Measurements from ENCODE around the gene TSPAN14.
"Not testable (repeated sequence)": the region's sequence is repeated elsewhere in the genome, so short reads cannot be mapped to it uniquely, and the experiment has no call there.

Gene TSPAN14

DNA sequence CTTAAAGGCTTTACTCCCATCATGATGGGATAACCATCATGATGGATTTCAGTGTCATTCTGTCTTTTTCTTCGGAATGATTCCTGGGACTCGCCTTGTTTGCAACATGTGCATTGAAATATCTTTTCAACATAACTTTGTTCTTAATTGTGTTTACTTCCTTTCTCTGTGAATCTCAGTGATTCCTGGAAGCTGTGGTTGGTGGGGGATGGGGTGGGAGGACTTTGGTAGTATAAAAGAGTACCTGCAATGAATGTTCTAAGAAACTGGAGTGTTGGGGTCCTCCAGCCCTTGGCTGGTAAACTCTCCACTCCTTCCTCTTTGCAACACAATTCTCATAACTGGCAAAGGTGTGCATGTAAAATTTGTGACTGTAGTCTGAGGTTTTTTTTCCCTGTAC lies 72.1 kb downstream of the TSPAN14 start:
- no peaks in the 10 kb centered on the region for H3K9me3 ChIP-seq (ENCODE audit: low read depth, low read length)
- TF ChIP-seq POLR2AphosphoS5 (IDR thresholded peaks at IDR 0.05; ENCODE audit: borderline replicate concordance, low read depth, low read length): no peak
- no peak for TF ChIP-seq FOXP2 (optimal IDR thresholded peaks at IDR 0.05; ENCODE audit: control extremely low read depth, extremely low read length, insufficient read depth)
- H3K4me3 ChIP-seq: no peak overlapping the region
- H3K9ac ChIP-seq (ENCODE audit: insufficient read length): no peak overlapping the region
- H3K36me3 ChIP-seq (ENCODE audit: insufficient read depth, low read length): no peaks in the 10 kb centered on the region
- H3K27ac ChIP-seq: no peak overlapping the region
- no peak for DNase-seq (ENCODE audit: low read depth, low spot score)

- H3K4me3 ChIP-seq: no peak overlapping the region
- no peak overlapping the region for H3K9ac ChIP-seq (ENCODE audit: insufficient read length)
- no peak for DNase-seq (ENCODE audit: low read depth, low spot score)
- no peaks in the 10 kb centered on the region for H3K36me3 ChIP-seq (ENCODE audit: insufficient read depth, low read length)
- H3K27ac ChIP-seq: no peak overlapping the region
- H3K9me3 ChIP-seq (ENCODE audit: low read depth, low read length): no peaks in the 10 kb centered on the region
- TF ChIP-seq FOXP2 (optimal IDR thresholded peaks at IDR 0.05; ENCODE audit: control extremely low read depth, extremely low read length, insufficient read depth) (no peak), EZH2 (IDR thresholded peaks at IDR 0.05) (no peak), POLR2AphosphoS5 (IDR thresholded peaks at IDR 0.05; ENCODE audit: borderline replicate concordance, low read depth, low read length) (no peak)
Measured at GRCh38 chr10:80526742-80527141, 72.6 kb downstream of the TSPAN14 start.

DNA sequence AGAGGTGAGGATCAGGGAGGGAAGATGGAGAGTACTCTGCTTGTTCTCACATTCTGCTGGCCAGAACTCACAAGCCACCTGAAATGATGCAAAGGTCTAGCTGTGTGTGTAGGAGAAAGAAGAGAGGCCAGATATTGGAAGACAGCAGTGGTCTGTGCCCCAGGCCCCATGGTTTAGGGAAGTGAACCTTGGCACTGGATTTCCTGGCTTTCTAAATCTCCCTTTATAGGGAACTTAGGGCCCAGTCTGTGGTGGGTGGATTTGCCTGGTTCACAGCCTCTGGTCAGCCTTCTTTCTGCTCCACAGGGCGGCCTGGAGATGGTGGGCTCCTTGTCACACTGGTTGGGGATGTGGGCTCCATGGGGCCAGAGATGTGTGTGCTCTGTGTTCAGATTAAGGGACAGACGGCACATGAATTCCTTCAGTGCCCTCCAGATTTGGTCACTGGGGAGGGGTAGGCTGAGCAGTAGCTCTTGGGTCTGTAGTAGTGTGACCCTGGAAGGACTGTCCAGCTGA lies 74.1 kb downstream of the TSPAN14 start:
- Histone ChIP-seq H3K9ac (ENCODE audit: insufficient read length) (no peak overlapping the region), H3K4me3 (no peak overlapping the region), H3K36me3 (ENCODE audit: insufficient read depth, low read length) (no peaks in the 10 kb centered on the region), H3K9me3 (ENCODE audit: low read depth, low read length) (no peaks in the 10 kb centered on the region), H3K27ac (no peak overlapping the region)
- no peak for TF ChIP-seq FOXP2 (optimal IDR thresholded peaks at IDR 0.05; ENCODE audit: control extremely low read depth, extremely low read length, insufficient read depth)
- TF ChIP-seq POLR2AphosphoS5 (IDR thresholded peaks at IDR 0.05; ENCODE audit: borderline replicate concordance, low read depth, low read length): no peak
- no peak for TF ChIP-seq EZH2 (IDR thresholded peaks at IDR 0.05)
- DNase-seq (ENCODE audit: low read depth, low spot score): no peak

GRCh38 chr10:80528901-80529300 lies 74.8 kb downstream of the TSPAN14 start:
- no peak overlapping the region for H3K9ac ChIP-seq (ENCODE audit: insufficient read length)
- no peaks in the 10 kb centered on the region for H3K36me3 ChIP-seq (ENCODE audit: insufficient read depth, low read length)
- H3K27ac ChIP-seq: no peak overlapping the region
- no peak for TF ChIP-seq EZH2 (IDR thresholded peaks at IDR 0.05)
- no peak for TF ChIP-seq FOXP2 (optimal IDR thresholded peaks at IDR 0.05; ENCODE audit: control extremely low read depth, extremely low read length, insufficient read depth)
- TF ChIP-seq POLR2AphosphoS5 (IDR thresholded peaks at IDR 0.05; ENCODE audit: borderline replicate concordance, low read depth, low read length): no peak
- no peak overlapping the region for H3K4me3 ChIP-seq
- H3K9me3 ChIP-seq (ENCODE audit: low read depth, low read length): no peaks in the 10 kb centered on the region
- DNase-seq (ENCODE audit: low read depth, low spot score): no peak

DNA sequence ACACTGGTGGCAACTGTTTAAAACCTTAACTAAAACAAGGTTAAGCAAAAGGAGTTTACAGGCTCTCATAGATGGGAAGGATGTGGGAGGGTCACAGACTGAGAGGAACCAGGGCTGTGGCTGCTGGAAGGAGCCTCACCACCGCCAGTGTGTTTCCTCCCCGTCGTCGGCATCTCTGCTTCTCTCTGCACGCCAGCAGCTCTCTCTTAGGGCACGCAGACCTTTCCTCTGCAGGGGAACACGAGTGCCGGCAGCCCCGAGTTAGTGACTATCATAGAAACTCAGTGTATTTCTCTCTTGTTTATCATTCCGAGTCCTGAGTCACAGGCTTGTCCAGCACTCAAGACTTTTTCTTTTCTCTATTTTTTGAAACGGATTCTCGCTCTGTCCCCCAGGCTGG lies 75.5 kb downstream of the TSPAN14 start:
- Histone ChIP-seq H3K9me3 (ENCODE audit: low read depth, low read length) (no peaks in the 10 kb centered on the region), H3K27ac (no peak overlapping the region), H3K36me3 (ENCODE audit: insufficient read depth, low read length) (no peaks in the 10 kb centered on the region), H3K4me3 (no peak overlapping the region), H3K9ac (ENCODE audit: insufficient read length) (no peak overlapping the region)
- DNase-seq (ENCODE audit: low read depth, low spot score): no peak
- TF ChIP-seq POLR2AphosphoS5 (IDR thresholded peaks at IDR 0.05; ENCODE audit: borderline replicate concordance, low read depth, low read length) (no peak), EZH2 (IDR thresholded peaks at IDR 0.05) (no peak), FOXP2 (optimal IDR thresholded peaks at IDR 0.05; ENCODE audit: control extremely low read depth, extremely low read length, insufficient read depth) (no peak)

DNA sequence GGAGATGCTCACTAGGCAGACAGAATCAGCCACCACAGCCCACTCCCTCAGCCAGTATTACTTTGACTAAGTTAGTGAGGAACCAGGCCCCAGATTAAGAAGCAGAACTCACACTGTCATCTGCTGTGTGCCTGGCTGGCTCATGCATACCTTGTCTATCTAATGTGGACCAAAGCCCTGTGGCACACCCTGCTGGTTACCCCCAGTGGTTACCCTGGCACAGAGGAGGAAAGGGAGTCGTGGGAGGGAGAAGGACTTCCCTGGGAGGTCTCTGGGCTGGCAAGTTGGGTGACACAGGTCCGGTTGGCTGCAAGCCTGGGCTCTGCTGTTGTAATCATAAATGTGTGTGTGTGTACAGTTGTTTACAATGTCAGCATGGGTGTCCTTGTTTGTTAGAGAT lies 76.1 kb downstream of the TSPAN14 start:
- Histone ChIP-seq H3K36me3 (ENCODE audit: insufficient read depth, low read length) (no peaks in the 10 kb centered on the region), H3K9me3 (ENCODE audit: low read depth, low read length) (no peaks in the 10 kb centered on the region), H3K9ac (ENCODE audit: insufficient read length) (no peak overlapping the region), H3K27ac (no peak overlapping the region), H3K4me3 (no peak overlapping the region)
- TF ChIP-seq EZH2 (IDR thresholded peaks at IDR 0.05) (no peak), FOXP2 (optimal IDR thresholded peaks at IDR 0.05; ENCODE audit: control extremely low read depth, extremely low read length, insufficient read depth) (no peak), POLR2AphosphoS5 (IDR thresholded peaks at IDR 0.05; ENCODE audit: borderline replicate concordance, low read depth, low read length) (no peak)
- no peak for DNase-seq (ENCODE audit: low read depth, low spot score)

- Histone ChIP-seq H3K36me3 (ENCODE audit: insufficient read depth, low read length) (no peaks in the 10 kb centered on the region), H3K9ac (ENCODE audit: insufficient read length) (no peak overlapping the region), H3K9me3 (ENCODE audit: low read depth, low read length) (no peaks in the 10 kb centered on the region), H3K4me3 (no peak overlapping the region), H3K27ac (no peak overlapping the region)
- no peak for DNase-seq (ENCODE audit: low read depth, low spot score)
- no peak for TF ChIP-seq POLR2AphosphoS5 (IDR thresholded peaks at IDR 0.05; ENCODE audit: borderline replicate concordance, low read depth, low read length)
- TF ChIP-seq FOXP2 (optimal IDR thresholded peaks at IDR 0.05; ENCODE audit: control extremely low read depth, extremely low read length, insufficient read depth): no peak
- no peak for TF ChIP-seq EZH2 (IDR thresholded peaks at IDR 0.05)
Measured at GRCh38 chr10:80530816-80531215, 76.7 kb downstream of the TSPAN14 start.

- no peaks in the 10 kb centered on the region for H3K36me3 ChIP-seq (ENCODE audit: insufficient read depth, low read length)
- no peak for DNase-seq (ENCODE audit: low read depth, low spot score)
- H3K9ac ChIP-seq (ENCODE audit: insufficient read length): no peak overlapping the region
- H3K9me3 ChIP-seq (ENCODE audit: low read depth, low read length): no peaks in the 10 kb centered on the region
- no peak overlapping the region for H3K27ac ChIP-seq
- no peak overlapping the region for H3K4me3 ChIP-seq
- TF ChIP-seq POLR2AphosphoS5 (IDR thresholded peaks at IDR 0.05; ENCODE audit: borderline replicate concordance, low read depth, low read length): no peak
- TF ChIP-seq EZH2 (IDR thresholded peaks at IDR 0.05): no peak
- no peak for TF ChIP-seq FOXP2 (optimal IDR thresholded peaks at IDR 0.05; ENCODE audit: control extremely low read depth, extremely low read length, insufficient read depth)
Measured at GRCh38 chr10:80532571-80532970, 78.5 kb downstream of the TSPAN14 start.

GRCh38 chr10:80534059-80534458 lies 79.9 kb downstream of the TSPAN14 start:
- H3K9me3 ChIP-seq (ENCODE audit: low read depth, low read length): not testable (repeated sequence)

DNA sequence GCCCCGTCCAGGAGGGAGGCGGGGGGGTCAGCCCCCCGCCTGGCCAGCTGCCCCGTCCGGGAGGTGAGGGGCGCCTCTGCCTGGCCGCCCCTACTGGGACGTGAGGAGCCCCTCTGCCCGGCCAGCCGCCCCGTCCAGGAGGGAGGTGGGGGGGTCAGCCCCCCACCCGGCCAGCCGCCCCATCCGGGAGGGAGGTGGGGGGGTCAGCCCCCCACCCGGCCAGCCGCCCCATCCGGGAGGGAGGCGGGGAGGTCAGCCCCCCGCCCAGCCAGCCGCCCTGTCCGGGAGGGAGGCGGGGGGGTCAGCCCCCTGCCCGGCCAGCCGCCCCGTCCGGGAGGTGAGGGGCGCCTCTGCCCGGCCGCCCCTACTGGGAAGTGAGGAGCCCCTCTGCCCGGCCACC lies 80.5 kb downstream of the TSPAN14 start:
- not testable (repeated sequence) for DNase-seq (ENCODE audit: low read depth, low spot score); H3K9me3 ChIP-seq (ENCODE audit: low read depth, low read length); H3K9ac ChIP-seq (ENCODE audit: insufficient read length); H3K36me3 ChIP-seq (ENCODE audit: insufficient read depth, low read length); H3K27ac ChIP-seq; H3K4me3 ChIP-seq

More at GRCh38 chr10:80534059-80534458, 79.9 kb downstream of the TSPAN14 start:
- H3K4me3 ChIP-seq; H3K36me3 ChIP-seq (ENCODE audit: insufficient read depth, low read length); DNase-seq (ENCODE audit: low read depth, low spot score); H3K27ac ChIP-seq; H3K9ac ChIP-seq (ENCODE audit: insufficient read length): not testable (repeated sequence)

All from SK-N-MC (cell line).